ENCODE measurements around the gene FGR. TPM values are rescaled to one million over a fixed set of nuclear protein-coding genes. Genes with fewer than 3 reads are reported as not detected.
A peak's percentile ranks its signal among the peaks of the same experiment; 100 is the strongest.

The FGR gene
- total RNA-seq, 1 donor from 2014 or later: not detected

GRCh38 chr1:27599605-27600497, 35.1 kb downstream of the FGR start:
- H2AFZ ChIP-seq (replicated peaks): no peak overlapping the region
- Mint-ChIP-seq H3K9me3 (no peaks in the 10 kb centered on the region), H3K4me1 (peaks cover 6% of the 10 kb centered on the region), H3K27ac (peak overlapping the region; percentile 84), H3K36me3 (no peaks in the 10 kb centered on the region), H3K4me3 (peak overlapping the region; percentile 85), H3K27me3 (ENCODE audit: insufficient read depth, low read depth) (peaks cover 6% of the 10 kb centered on the region)
- no peak overlapping the region for H3K9ac ChIP-seq
- peaks cover 34% of the 10 kb centered on the region for H3F3A ChIP-seq (ENCODE audit: low read depth)
- peak overlapping the region; percentile 98 for H3K4me2 ChIP-seq
- H3K36me3 ChIP-seq: no peaks in the 10 kb centered on the region
- H3K27ac ChIP-seq: no peak overlapping the region
- peaks cover 74% of the 10 kb centered on the region for H3K4me1 ChIP-seq
- no peaks in the 10 kb centered on the region for H3K9me3 ChIP-seq (ENCODE audit: low read depth)
- peak overlapping the region; percentile 25 for H3K4me3 ChIP-seq
- peaks cover 83% of the 10 kb centered on the region for H4K20me1 ChIP-seq (ENCODE audit: low read depth)
- no peaks in the 10 kb centered on the region for H3K27me3 ChIP-seq
- DNase-seq (ENCODE audit: low spot score): no peak
- H3K79me2 ChIP-seq (ENCODE audit: low read depth): peaks cover 91% of the 10 kb centered on the region
- TF ChIP-seq EZH2 (IDR thresholded peaks at IDR 0.05) (no peak), EZH2phosphoT487 (IDR thresholded peaks at IDR 0.05) (no peak), CTCF (IDR thresholded peaks at IDR 0.05) (no peak)

- H3K27me3 ChIP-seq: no peaks in the 10 kb centered on the region
- peaks cover 77% of the 10 kb centered on the region for H3K4me1 ChIP-seq
- DNase-seq (ENCODE audit: low spot score): peak; percentile 36
- no peak overlapping the region for H2AFZ ChIP-seq (replicated peaks)
- peaks cover 100% of the 10 kb centered on the region for H3K79me2 ChIP-seq (ENCODE audit: low read depth)
- no peaks in the 10 kb centered on the region for H3K36me3 ChIP-seq
- H3K9me3 ChIP-seq (ENCODE audit: low read depth): no peaks in the 10 kb centered on the region
- TF ChIP-seq CTCF (IDR thresholded peaks at IDR 0.05) (no peak), EZH2 (IDR thresholded peaks at IDR 0.05) (no peak), EZH2phosphoT487 (IDR thresholded peaks at IDR 0.05) (no peak)
- H3K27me3 Mint-ChIP-seq (ENCODE audit: insufficient read depth, low read depth): peaks cover 6% of the 10 kb centered on the region
- peak overlapping the region; percentile 80 for H3K27ac ChIP-seq
- H3K4me3 ChIP-seq: peak overlapping the region; percentile 25
- H3K4me2 ChIP-seq: peak overlapping the region; percentile 98
- H3K4me3 Mint-ChIP-seq: peak overlapping the region; percentile 85
- H4K20me1 ChIP-seq (ENCODE audit: low read depth): peaks cover 91% of the 10 kb centered on the region
- peaks cover 4% of the 10 kb centered on the region for H3K4me1 Mint-ChIP-seq
- no peak overlapping the region for H3K9ac ChIP-seq
- H3K9me3 Mint-ChIP-seq: no peaks in the 10 kb centered on the region
- peak overlapping the region; percentile 68 for H3K27ac Mint-ChIP-seq
- peaks cover 39% of the 10 kb centered on the region for H3F3A ChIP-seq (ENCODE audit: low read depth)
- no peaks in the 10 kb centered on the region for H3K36me3 Mint-ChIP-seq
Measured at GRCh38 chr1:27598902-27599528, 36.0 kb downstream of the FGR start.

DNA sequence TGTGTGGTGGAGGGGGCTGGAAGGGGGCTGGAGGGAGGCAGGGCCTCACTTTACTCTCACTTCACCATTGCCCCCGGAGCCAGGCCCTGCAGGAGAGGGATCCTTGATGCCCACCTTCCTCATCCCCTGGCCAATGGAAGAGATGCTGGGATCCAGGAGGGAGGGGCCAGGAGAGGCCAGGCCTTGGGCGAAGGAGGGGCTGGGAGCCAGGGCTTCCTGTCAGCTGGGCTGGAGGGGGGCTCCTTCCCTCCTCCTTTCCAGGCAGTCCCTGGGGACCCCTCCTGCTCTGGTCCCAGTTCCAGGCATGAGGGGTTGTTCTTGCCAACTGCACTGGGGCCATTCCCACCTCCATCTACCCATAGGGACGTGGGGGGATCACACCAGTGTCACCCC, 36.7 kb downstream of the FGR start:
- peak overlapping the region; percentile 33 for H3K9ac ChIP-seq
- Mint-ChIP-seq H3K27ac (no peak overlapping the region), H3K9me3 (no peaks in the 10 kb centered on the region), H3K4me1 (peaks cover 4% of the 10 kb centered on the region), H3K27me3 (ENCODE audit: insufficient read depth, low read depth) (peaks cover 3% of the 10 kb centered on the region), H3K4me3 (no peak overlapping the region), H3K36me3 (no peaks in the 10 kb centered on the region)
- H3K36me3 ChIP-seq: no peaks in the 10 kb centered on the region
- H3K4me1 ChIP-seq: peaks cover 85% of the 10 kb centered on the region
- peak; percentile 65 for DNase-seq (ENCODE audit: low spot score)
- no peaks in the 10 kb centered on the region for H3K27me3 ChIP-seq
- peak overlapping the region; percentile 98 for H3K4me2 ChIP-seq
- no peaks in the 10 kb centered on the region for H3K9me3 ChIP-seq (ENCODE audit: low read depth)
- H3K4me3 ChIP-seq: no peak overlapping the region
- H4K20me1 ChIP-seq (ENCODE audit: low read depth): peaks cover 98% of the 10 kb centered on the region
- peaks cover 47% of the 10 kb centered on the region for H3F3A ChIP-seq (ENCODE audit: low read depth)
- no peak overlapping the region for H2AFZ ChIP-seq (replicated peaks)
- H3K79me2 ChIP-seq (ENCODE audit: low read depth): peaks cover 100% of the 10 kb centered on the region
- H3K27ac ChIP-seq: peak overlapping the region; percentile 80
- no peak for TF ChIP-seq EZH2phosphoT487 (IDR thresholded peaks at IDR 0.05)
- TF ChIP-seq CTCF (IDR thresholded peaks at IDR 0.05): no peak
- no peak for TF ChIP-seq EZH2 (IDR thresholded peaks at IDR 0.05)
